Thyroid gland (tissue), 4 donors: ENCODE results near the gene SERPINB2.

Experiments used
- POLR2A ChIP-seq, 2 donors: fragments of 450-650 bp; IDR thresholded peaks; one replicate each; pipeline ENCODE4 v1.6.1; 2017; ENCODE audit warnings: antibody characterized with exemption in 2 of 2, mild to moderate bottlenecking in 2 of 2, moderate library complexity in 1 of 2
- TF ChIP-seq, protein P1 (sequence below), 6 experiments: fragments of 200-600 bp in 3 of 6; fragments of 450-650 bp in 3 of 6; sonication (generic) in 3 of 6; IDR thresholded peaks; one replicate each; pipeline ENCODE4 v1.5.1; 2016 to 2019; ENCODE audit warnings: antibody characterized with exemption in 6 of 6, mild to moderate bottlenecking in 2 of 6, inconsistent platforms in 1 of 6, moderate library complexity in 1 of 6

DNA sequence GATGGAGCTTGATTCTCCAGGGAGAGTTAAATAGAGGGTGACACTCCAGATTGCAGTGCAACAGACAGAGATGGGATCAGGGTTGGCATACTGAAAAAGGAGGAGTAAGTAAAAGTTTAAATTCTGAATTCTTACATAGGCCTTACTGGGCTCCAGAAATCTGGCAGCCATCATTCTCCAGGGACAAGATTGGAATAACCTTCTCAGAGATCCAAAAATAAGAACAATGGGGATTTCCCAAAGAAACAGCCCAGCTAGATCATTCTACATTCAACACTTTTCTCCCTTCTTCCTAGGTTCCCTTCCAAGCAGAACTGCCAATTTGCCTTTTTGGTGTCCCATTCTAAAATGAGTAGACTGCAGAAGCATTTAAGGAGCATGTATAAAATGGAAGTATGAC is 14.9 kb upstream of the SERPINB2 start:
- TF ChIP-seq, protein P1, sequence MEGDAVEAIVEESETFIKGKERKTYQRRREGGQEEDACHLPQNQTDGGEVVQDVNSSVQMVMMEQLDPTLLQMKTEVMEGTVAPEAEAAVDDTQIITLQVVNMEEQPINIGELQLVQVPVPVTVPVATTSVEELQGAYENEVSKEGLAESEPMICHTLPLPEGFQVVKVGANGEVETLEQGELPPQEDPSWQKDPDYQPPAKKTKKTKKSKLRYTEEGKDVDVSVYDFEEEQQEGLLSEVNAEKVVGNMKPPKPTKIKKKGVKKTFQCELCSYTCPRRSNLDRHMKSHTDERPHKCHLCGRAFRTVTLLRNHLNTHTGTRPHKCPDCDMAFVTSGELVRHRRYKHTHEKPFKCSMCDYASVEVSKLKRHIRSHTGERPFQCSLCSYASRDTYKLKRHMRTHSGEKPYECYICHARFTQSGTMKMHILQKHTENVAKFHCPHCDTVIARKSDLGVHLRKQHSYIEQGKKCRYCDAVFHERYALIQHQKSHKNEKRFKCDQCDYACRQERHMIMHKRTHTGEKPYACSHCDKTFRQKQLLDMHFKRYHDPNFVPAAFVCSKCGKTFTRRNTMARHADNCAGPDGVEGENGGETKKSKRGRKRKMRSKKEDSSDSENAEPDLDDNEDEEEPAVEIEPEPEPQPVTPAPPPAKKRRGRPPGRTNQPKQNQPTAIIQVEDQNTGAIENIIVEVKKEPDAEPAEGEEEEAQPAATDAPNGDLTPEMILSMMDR (IDR thresholded peaks at IDR 0.05) = no peak
- TF ChIP-seq POLR2A (IDR thresholded peaks at IDR 0.05) = no peak
